DND-41 (cell line): ENCODE data around the gene WAC.

ENCODE experiments used
- ATAC-seq: fragments of 200-7000 bp; cut with Tn5 transposase; 3 replicates; pipeline ENCODE4 v1.9.1; 2021; ENCODE audit warnings: low read depth; ENCODE audit not compliant: insufficient read depth
- DNase-seq: peaks from one replicate; pipeline ENCODE4 v3.0.0-alpha.2; 2020
- H2AFZ ChIP-seq: 2 replicates; pipeline ENCODE4 v1.6.0; 2012; ENCODE audit warnings: low read depth, low read length
- H3K27ac ChIP-seq: 2 replicates; pipeline ENCODE4 v1.5.1; 2012; ENCODE audit warnings: low read length, inconsistent platforms
- H3K27me3 ChIP-seq: fragments of 200-600 bp; sonication (generic); 2 replicates; pipeline ENCODE4 v1.6.0; 2012; ENCODE audit warnings: low read length, mild to moderate bottlenecking, inconsistent platforms; ENCODE audit not compliant: insufficient read depth, poor library complexity
- H3K36me3 ChIP-seq: 2 replicates; pipeline ENCODE4 v1.5.1; 2012; ENCODE audit warnings: low read length, inconsistent platforms; ENCODE audit not compliant: insufficient read depth
- H3K4me1 ChIP-seq: 2 replicates; pipeline ENCODE4 v1.5.1; 2012; ENCODE audit warnings: mild to moderate bottlenecking, low read length; ENCODE audit not compliant: insufficient read depth
- H3K4me2 ChIP-seq: 2 replicates; pipeline ENCODE4 v1.6.0; 2012; ENCODE audit warnings: mild to moderate bottlenecking, moderate library complexity, low read length, inconsistent platforms; ENCODE audit not compliant: insufficient read depth
- H3K4me3 ChIP-seq, 2 experiments: fragments of 200-600 bp in 1 of 2; shearing (Covaris generic) in 1 of 2; 2 replicates each; pipeline ENCODE4 v1.5.1; 2012 to 2016; ENCODE audit warnings: inconsistent platforms in 2 of 2, low read length in 2 of 2, mild to moderate bottlenecking in 2 of 2, low read depth in 1 of 2, moderate library complexity in 1 of 2
- H3K79me2 ChIP-seq: 2 replicates; pipeline ENCODE4 v1.6.0; 2012; ENCODE audit warnings: low read length, inconsistent platforms; ENCODE audit not compliant: insufficient read depth
- H3K9ac ChIP-seq: 2 replicates; pipeline ENCODE4 v1.6.0; 2012; ENCODE audit warnings: low read depth, mild to moderate bottlenecking, inconsistent platforms, low read length, moderate library complexity
- H3K9me3 ChIP-seq: 2 replicates; pipeline ENCODE4 v1.5.1; 2012; ENCODE audit warnings: low read length, moderate library complexity, mild to moderate bottlenecking, inconsistent platforms; ENCODE audit not compliant: insufficient read depth, severe bottlenecking
- H4K20me1 ChIP-seq: 2 replicates; pipeline ENCODE4 v1.6.0; 2012; ENCODE audit warnings: low read length; ENCODE audit not compliant: insufficient read depth
- EZH2 ChIP-seq: IDR thresholded peaks from 3 replicates; pipeline ENCODE4 v1.6.1; 2012; ENCODE audit warnings: borderline replicate concordance, low read depth, mild to moderate bottlenecking, moderate library complexity, low read length, inconsistent platforms; ENCODE audit not compliant: severe bottlenecking
- TF ChIP-seq, protein P1 (sequence below): IDR thresholded peaks from 2 replicates; pipeline ENCODE4 v1.5.1; 2012; ENCODE audit warnings: borderline replicate concordance, low read length, moderate library complexity, mild to moderate bottlenecking; ENCODE audit not compliant: poor library complexity, severe bottlenecking; ENCODE audit errors: extremely low read depth

Gene WAC

DNA sequence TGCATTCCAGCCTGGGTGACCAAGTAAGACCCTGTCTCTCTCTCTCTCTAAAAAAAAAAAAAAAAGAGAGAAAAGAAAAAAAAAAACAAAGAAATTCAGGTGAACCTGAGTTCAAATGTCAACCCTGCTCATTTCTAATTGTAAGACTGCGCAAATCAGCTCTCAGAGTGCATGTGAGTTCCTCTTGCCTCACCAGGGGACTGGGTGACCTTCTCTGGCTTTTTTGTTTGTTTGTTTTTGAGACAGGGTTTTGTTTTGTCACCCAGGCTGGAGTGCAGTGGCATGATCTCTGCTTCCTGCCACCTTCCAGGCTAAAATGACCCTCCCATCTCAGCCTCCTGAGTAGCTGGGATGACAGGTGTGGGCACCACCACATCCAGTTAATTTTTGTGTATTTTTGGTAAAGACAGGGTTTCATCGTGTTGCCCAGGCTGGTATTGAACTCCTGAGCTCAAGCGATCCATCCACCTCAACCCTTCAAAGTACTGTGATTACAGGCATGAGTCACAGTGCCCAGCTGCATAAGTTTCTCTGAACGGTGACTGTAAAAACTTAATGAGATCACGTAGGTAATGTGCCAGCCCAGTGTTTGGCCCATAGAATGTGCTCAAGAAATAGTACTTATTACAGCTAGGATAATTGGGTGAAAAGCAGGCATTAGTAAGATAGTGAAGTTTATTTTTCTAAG lies 99.1 kb downstream of the WAC start:
- Histone ChIP-seq H3K9me3 (no peaks in the 10 kb centered on the region), H3K36me3 (no peaks in the 10 kb centered on the region), H3K4me3 (no peak overlapping the region), H3K9ac (no peak overlapping the region), H3K79me2 (no peaks in the 10 kb centered on the region), H3K4me1 (no peaks in the 10 kb centered on the region), H3K27ac (no peak overlapping the region), H4K20me1 (0 out of 2 replicates have a peak, but pooled peaks cover 4% of the 10 kb centered on the region), H2AFZ (no peak overlapping the region), H3K27me3 (peaks cover 6% of the 10 kb centered on the region), H3K4me2 (no peak overlapping the region)
- DNase-seq (no peak), ATAC-seq (no peak)
- TF ChIP-seq, protein P1, sequence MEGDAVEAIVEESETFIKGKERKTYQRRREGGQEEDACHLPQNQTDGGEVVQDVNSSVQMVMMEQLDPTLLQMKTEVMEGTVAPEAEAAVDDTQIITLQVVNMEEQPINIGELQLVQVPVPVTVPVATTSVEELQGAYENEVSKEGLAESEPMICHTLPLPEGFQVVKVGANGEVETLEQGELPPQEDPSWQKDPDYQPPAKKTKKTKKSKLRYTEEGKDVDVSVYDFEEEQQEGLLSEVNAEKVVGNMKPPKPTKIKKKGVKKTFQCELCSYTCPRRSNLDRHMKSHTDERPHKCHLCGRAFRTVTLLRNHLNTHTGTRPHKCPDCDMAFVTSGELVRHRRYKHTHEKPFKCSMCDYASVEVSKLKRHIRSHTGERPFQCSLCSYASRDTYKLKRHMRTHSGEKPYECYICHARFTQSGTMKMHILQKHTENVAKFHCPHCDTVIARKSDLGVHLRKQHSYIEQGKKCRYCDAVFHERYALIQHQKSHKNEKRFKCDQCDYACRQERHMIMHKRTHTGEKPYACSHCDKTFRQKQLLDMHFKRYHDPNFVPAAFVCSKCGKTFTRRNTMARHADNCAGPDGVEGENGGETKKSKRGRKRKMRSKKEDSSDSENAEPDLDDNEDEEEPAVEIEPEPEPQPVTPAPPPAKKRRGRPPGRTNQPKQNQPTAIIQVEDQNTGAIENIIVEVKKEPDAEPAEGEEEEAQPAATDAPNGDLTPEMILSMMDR = no peak
- TF ChIP-seq EZH2 = no peak

DNA sequence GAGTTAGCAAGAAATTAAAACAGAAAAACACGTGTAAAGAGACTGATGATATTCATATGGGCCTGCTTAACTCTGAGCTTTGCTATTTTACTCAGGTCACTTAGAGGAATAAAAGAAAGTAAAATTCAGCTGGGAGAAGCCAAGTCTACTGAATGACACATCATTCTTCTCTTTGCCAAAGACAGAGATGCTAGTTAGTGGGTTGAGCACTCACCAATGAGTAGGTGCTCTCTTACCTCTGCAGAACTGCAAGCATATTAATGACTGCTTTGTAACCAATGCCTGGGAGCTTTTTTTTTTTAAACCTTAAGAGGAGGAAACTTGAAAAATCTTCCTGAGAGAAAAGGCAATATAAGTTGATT lies 99.6 kb downstream of the WAC start:
- no peaks in the 10 kb centered on the region for H3K4me1 ChIP-seq
- no peak overlapping the region for H2AFZ ChIP-seq
- no peaks in the 10 kb centered on the region for H3K79me2 ChIP-seq
- ATAC-seq (no peak), DNase-seq (no peak)
- no peaks in the 10 kb centered on the region for H3K9me3 ChIP-seq
- no peak overlapping the region for H3K4me2 ChIP-seq
- no peak overlapping the region for H3K4me3 ChIP-seq
- H4K20me1 ChIP-seq = 0 out of 2 replicates have a peak, but pooled peaks cover 4% of the 10 kb centered on the region
- H3K9ac ChIP-seq = no peak overlapping the region
- no peaks in the 10 kb centered on the region for H3K36me3 ChIP-seq
- peaks cover 6% of the 10 kb centered on the region for H3K27me3 ChIP-seq
- TF ChIP-seq, protein P1 = no peak
- TF ChIP-seq EZH2 = no peak
- no peak overlapping the region for H3K27ac ChIP-seq

DNA sequence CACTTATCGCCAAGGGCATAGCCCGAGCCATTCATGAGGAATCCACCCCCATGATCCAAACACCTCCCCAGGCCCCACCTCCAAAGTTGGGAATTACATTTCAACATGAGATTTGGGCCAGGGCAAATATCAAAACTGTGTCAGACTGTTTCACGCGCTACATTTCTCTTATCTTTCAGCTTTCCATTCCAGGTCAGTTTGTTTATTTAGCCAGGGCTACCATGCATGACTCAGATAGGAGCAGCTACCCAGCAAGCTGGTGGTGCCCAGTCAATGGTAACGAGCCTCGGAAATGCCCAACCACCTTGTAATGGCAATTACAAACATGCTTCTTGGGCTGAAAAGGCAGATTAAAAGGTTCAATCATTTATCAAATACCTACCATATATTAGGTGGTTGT lies 100.8 kb downstream of the WAC start:
- Histone ChIP-seq H4K20me1 (no peaks in the 10 kb centered on the region), H3K4me3 (no peak overlapping the region), H3K27me3 (peaks cover 6% of the 10 kb centered on the region), H3K79me2 (no peaks in the 10 kb centered on the region), H3K4me2 (no peak overlapping the region), H2AFZ (no peak overlapping the region), H3K27ac (no peak overlapping the region), H3K36me3 (no peaks in the 10 kb centered on the region), H3K9ac (no peak overlapping the region), H3K4me1 (no peaks in the 10 kb centered on the region), H3K9me3 (no peaks in the 10 kb centered on the region)
- DNase-seq = no peak
- ATAC-seq = no peak
- TF ChIP-seq, protein P1 = no peak
- TF ChIP-seq EZH2 = no peak
